ENCODE results near the gene ZFR2. TPM values are rescaled to one million over a fixed set of nuclear protein-coding genes. Genes with fewer than 3 reads are reported as not detected.

The ZFR2 gene
- total RNA-seq, 2 donors from 2014 or later, result not detected

GRCh38 chr19:3813473-3814392 lies 55.1 kb downstream of the ZFR2 start:
- Histone ChIP-seq H3K4me1 (no peaks in the 10 kb centered on the region), H3K27me3 (no peaks in the 10 kb centered on the region), H3K27ac (no peak overlapping the region), H3K9ac (ENCODE audit: low read depth in 2 of 2, low read length in 2 of 2) (peak overlapping the region in 1 of 2 donors; percentile 24), H3K9me3 (no peaks in the 10 kb centered on the region), H3K36me3 (no peaks in the 10 kb centered on the region), H3K4me3 (no peak overlapping the region)
- DNase-seq, result no peak
- intact Hi-C loops (cut with DNase I), result loop anchor here (10.0 kb wide), 1 partner anchor 49 kb away; the partner anchor contains the start of genes APBA3 and MRPL54
- TF ChIP-seq, protein P1, sequence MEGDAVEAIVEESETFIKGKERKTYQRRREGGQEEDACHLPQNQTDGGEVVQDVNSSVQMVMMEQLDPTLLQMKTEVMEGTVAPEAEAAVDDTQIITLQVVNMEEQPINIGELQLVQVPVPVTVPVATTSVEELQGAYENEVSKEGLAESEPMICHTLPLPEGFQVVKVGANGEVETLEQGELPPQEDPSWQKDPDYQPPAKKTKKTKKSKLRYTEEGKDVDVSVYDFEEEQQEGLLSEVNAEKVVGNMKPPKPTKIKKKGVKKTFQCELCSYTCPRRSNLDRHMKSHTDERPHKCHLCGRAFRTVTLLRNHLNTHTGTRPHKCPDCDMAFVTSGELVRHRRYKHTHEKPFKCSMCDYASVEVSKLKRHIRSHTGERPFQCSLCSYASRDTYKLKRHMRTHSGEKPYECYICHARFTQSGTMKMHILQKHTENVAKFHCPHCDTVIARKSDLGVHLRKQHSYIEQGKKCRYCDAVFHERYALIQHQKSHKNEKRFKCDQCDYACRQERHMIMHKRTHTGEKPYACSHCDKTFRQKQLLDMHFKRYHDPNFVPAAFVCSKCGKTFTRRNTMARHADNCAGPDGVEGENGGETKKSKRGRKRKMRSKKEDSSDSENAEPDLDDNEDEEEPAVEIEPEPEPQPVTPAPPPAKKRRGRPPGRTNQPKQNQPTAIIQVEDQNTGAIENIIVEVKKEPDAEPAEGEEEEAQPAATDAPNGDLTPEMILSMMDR (IDR thresholded peaks at IDR 0.05), result no peak

DNA sequence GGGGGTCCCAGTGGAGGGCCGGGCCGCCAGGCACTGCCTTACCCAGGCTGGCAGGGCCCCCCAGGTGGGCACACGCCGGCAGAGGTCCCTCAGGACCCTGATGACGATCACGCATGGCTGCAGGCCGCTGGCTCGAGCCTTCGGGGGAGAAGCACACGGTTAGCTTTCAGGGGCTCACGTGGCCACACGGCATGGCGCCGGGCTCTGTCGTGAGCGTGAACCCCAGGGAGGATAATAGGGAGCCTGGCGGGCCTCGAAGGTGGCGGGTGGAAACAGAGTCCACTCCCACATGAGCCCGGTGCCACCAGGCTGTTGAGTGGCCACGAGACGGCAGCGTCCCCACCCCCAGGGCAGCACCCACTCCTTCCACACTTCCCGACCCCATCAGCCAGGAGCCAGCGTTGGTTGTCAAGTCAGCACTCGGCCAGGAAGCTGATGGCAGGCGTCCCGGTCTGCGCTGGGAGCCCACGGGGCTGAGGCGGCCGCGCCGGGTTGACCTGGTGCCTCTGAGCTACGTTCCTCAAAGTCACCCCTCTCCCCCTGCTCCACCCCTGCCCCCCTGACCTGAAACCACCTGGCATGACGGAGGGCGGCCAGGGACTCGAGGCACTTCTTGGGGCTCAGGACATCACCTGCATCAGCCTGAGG lies 58.0 kb downstream of the ZFR2 start:
- Histone ChIP-seq H3K27me3 (no peaks in the 10 kb centered on the region), H3K4me1 (no peaks in the 10 kb centered on the region), H3K9ac (ENCODE audit: low read depth in 2 of 2, low read length in 2 of 2) (no peak overlapping the region), H3K4me3 (no peak overlapping the region), H3K36me3 (no peaks in the 10 kb centered on the region), H3K9me3 (no peaks in the 10 kb centered on the region), H3K27ac (no peak overlapping the region)
- no peak for DNase-seq
- intact Hi-C loops (cut with DNase I), result loop anchor here (10.0 kb wide), 1 partner anchor 46 kb away; the partner anchor contains the start of genes APBA3 and MRPL54
- TF ChIP-seq, protein P1 (IDR thresholded peaks at IDR 0.05), result no peak

DNA sequence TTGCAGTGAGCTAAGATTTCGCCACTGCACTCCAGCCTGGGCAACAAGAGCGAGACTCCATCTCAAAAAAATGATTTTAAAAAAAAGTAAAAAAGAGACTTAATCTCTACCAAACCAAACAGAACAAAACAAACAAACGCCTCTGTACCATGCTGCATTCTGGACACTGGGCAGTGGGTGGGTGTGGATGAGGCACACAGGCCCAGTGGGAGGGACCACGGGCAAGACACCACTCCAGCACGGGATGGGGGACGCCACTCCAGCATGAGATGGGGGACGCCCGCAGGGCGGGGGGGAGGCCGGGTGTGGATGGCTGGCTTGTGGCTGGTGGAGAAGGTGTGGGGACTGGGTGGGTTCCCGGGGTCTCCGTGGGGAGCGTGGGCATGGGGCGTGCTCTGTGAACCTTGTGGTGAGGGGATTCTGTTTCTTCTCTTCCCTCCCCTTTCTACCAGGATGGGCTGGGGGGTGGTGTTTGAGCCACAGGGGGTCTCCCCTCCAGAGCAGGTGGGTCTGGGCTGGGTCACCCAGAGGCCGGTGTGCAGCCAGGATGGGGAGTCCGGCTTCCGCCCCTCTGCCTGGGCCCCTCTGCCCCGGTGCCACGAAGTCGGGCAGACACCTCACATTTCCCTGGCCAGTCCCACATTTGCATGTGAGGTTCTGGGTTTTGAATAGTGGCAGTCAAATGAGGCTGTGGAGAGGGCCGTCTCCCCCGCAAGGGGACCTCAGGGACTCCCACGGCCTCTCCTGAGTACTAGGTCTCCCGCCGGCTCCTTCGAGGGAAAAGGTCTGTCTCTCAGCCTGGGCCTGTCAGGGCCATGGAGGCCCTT lies 58.7 kb downstream of the ZFR2 start:
- H3K4me1 ChIP-seq, result no peaks in the 10 kb centered on the region
- H3K9ac ChIP-seq (ENCODE audit: low read depth in 2 of 2, low read length in 2 of 2), result no peak overlapping the region
- H3K9me3 ChIP-seq, result no peaks in the 10 kb centered on the region
- no peak for DNase-seq
- TF ChIP-seq, protein P1 (IDR thresholded peaks at IDR 0.05), result no peak
- intact Hi-C loops (cut with DNase I), result loop anchor here (10.0 kb wide), 1 partner anchor 45 kb away; the partner anchor contains the start of genes APBA3 and MRPL54
- H3K4me3 ChIP-seq, result no peak overlapping the region
- H3K36me3 ChIP-seq, result no peaks in the 10 kb centered on the region
- no peak overlapping the region for H3K27ac ChIP-seq
- H3K27me3 ChIP-seq, result no peaks in the 10 kb centered on the region

DNA sequence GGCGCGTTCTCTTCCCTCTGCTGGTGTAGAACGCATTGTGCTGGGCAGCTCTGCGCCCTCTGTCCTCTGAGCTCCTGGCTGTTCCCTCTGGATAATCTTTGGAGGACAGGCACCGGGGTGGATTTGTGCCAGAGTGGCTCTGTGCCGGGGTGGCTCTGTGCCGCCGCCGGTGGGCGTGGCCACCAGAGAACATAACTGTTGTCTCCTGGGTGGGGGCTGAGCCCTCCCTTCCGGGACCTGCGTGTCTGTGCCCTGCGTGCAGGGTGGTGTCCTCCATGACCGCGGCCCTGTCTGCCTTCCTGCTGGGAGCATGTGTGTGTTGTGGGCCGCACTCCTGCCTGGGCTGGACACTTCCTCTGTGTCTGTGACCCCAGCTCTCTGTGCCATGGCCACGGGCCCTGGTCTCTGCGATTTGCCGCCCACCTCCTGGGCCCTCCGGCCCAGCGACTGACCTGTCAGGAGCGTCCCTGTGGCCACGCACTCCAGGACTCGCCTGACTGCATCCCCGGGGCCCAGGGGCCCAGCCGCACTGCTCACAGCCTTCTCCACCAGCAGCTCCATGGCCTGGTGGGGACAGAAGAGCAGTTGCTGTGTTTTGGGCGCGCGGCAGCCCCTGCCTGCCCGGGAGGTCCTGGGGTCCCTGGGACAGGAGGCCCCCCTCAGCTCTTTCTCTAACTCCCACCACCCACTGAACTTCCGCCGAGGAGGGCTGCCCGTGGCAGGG lies 60.3 kb downstream of the ZFR2 start:
- H3K27me3 ChIP-seq, result no peaks in the 10 kb centered on the region
- intact Hi-C loops (cut with DNase I), result no loop called here
- no peak for DNase-seq

More for the DNA sequence above, 60.3 kb downstream of the ZFR2 start:
- H3K36me3 ChIP-seq, result no peaks in the 10 kb centered on the region
- H3K4me1 ChIP-seq, result no peaks in the 10 kb centered on the region
- TF ChIP-seq, protein P1 (IDR thresholded peaks at IDR 0.05), result no peak
- H3K9ac ChIP-seq (ENCODE audit: low read depth in 2 of 2, low read length in 2 of 2), result no peak overlapping the region
- H3K9me3 ChIP-seq, result no peaks in the 10 kb centered on the region
- no peak overlapping the region for H3K27ac ChIP-seq
- H3K4me3 ChIP-seq, result no peak overlapping the region
